Glutamatergic neuron (in vitro differentiated cells): Measurements from ENCODE around the gene OR51I1. TPM values are rescaled to one million over a fixed set of nuclear protein-coding genes. Genes with fewer than 3 reads are reported as not detected.

Experiments
- DNase-seq: peaks from one replicate; pipeline ENCODE4 v3.0.0; 2022
- H3K27ac Mint-ChIP-seq: one replicate; pipeline ENCODE4 v1.8.0; 2020; ENCODE audit warnings: mild to moderate bottlenecking, mixed read lengths, inconsistent platforms; ENCODE audit not compliant: unreplicated experiment
- H3K27me3 Mint-ChIP-seq: one replicate; pipeline ENCODE4 v1.8.0; 2020; ENCODE audit warnings: mild to moderate bottlenecking, moderate library complexity, mixed read lengths, inconsistent platforms; ENCODE audit not compliant: unreplicated experiment
- H3K36me3 Mint-ChIP-seq: one replicate; pipeline ENCODE4 v1.8.0; 2020; ENCODE audit warnings: mild to moderate bottlenecking, mixed read lengths, inconsistent platforms; ENCODE audit not compliant: unreplicated experiment
- H3K4me1 Mint-ChIP-seq: one replicate; pipeline ENCODE4 v1.8.0; 2020; ENCODE audit warnings: mild to moderate bottlenecking, low read depth, mixed read lengths, inconsistent platforms; ENCODE audit not compliant: unreplicated experiment
- H3K4me3 Mint-ChIP-seq: one replicate; pipeline ENCODE4 v1.8.0; 2020; ENCODE audit warnings: mild to moderate bottlenecking, mixed read lengths, inconsistent platforms; ENCODE audit not compliant: unreplicated experiment
- H3K9me3 Mint-ChIP-seq: one replicate; pipeline ENCODE4 v1.8.0; 2020; ENCODE audit warnings: mild to moderate bottlenecking, moderate library complexity, mixed read lengths, inconsistent platforms; ENCODE audit not compliant: unreplicated experiment
- CTCF ChIP-seq: fragments of 200-600 bp; sonication (generic); IDR thresholded peaks from one replicate; pipeline ENCODE4 v1.5.0; 2021; ENCODE audit not compliant: partially characterized antibody, unreplicated experiment
- long read RNA-seq: library from polyadenylated mRNA; unstranded; transcript quantifications from one replicate; pipeline ENCODE4 v2.0.0, GENCODE V29; 2020; ENCODE audit not compliant: unreplicated experiment
- total RNA-seq: library from RNA; stranded (reverse); fragmentation: NEBNext Ultra II Directional; extraction: Animal tissue kit (Norgen Biotek cat#: 25700); gene quantifications from one replicate; pipeline ENCODE4 v1.2.1, GENCODE V29; 2021; ENCODE audit not compliant: unreplicated experiment

The OR51I1 gene, protein sequence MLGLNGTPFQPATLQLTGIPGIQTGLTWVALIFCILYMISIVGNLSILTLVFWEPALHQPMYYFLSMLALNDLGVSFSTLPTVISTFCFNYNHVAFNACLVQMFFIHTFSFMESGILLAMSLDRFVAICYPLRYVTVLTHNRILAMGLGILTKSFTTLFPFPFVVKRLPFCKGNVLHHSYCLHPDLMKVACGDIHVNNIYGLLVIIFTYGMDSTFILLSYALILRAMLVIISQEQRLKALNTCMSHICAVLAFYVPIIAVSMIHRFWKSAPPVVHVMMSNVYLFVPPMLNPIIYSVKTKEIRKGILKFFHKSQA
- total RNA-seq = not detected
- long read RNA-seq = 0 reads

- Mint-ChIP-seq H3K27me3 (no peaks in the 10 kb centered on the region), H3K4me3 (no peak within 1 kb of the TSS), H3K27ac (no peak within 1 kb of the TSS), H3K9me3 (no peaks in the 10 kb centered on the region), H3K4me1 (no peaks in the 10 kb centered on the region), H3K36me3 (no peaks in the 10 kb centered on the region)
- TF ChIP-seq CTCF = no peak
- no peak for DNase-seq
These were observed at the start of gene OR51I1 for GRCh38 chr11:5441414-5441813. TSS of gene OR51I1 (minus strand) at chr11:5441514. CDS start at chr11:5441514, 0 bp downstream.

- H3K4me1 Mint-ChIP-seq = no peaks in the 10 kb centered on the region
- no peaks in the 10 kb centered on the region for H3K36me3 Mint-ChIP-seq
- H3K27me3 Mint-ChIP-seq = no peaks in the 10 kb centered on the region
- no peak for TF ChIP-seq CTCF
- no peak overlapping the region for H3K27ac Mint-ChIP-seq
- no peak for DNase-seq
- H3K4me3 Mint-ChIP-seq = no peak overlapping the region
- no peaks in the 10 kb centered on the region for H3K9me3 Mint-ChIP-seq
These were observed 48.5 kb upstream of the OR51I1 start for GRCh38 chr11:5489576-5490357.

GRCh38 chr11:5488798-5489399 is 47.6 kb upstream of the OR51I1 start:
- no peak for DNase-seq
- Mint-ChIP-seq H3K4me3 (no peak overlapping the region), H3K9me3 (no peaks in the 10 kb centered on the region), H3K27me3 (no peaks in the 10 kb centered on the region), H3K4me1 (no peaks in the 10 kb centered on the region), H3K27ac (no peak overlapping the region), H3K36me3 (no peaks in the 10 kb centered on the region)
- no peak for TF ChIP-seq CTCF

GRCh38 chr11:5488385-5488784 is 47.1 kb upstream of the OR51I1 start, which contains the start of gene OR52D1:
TSS of gene OR52D1 (plus strand) at chr11:5488685. CDS start at chr11:5488707, 22 bp downstream.
- TF ChIP-seq CTCF = no peak
- Mint-ChIP-seq H3K9me3 (no peaks in the 10 kb centered on the region), H3K4me1 (no peaks in the 10 kb centered on the region), H3K27me3 (no peaks in the 10 kb centered on the region), H3K4me3 (no peak within 1 kb of the TSS), H3K36me3 (no peaks in the 10 kb centered on the region), H3K27ac (no peak within 1 kb of the TSS)
- no peak for DNase-seq
